Rectal smooth muscle tissue (tissue), 1 donor: ENCODE data around the gene SPSB1.

Source experiments
- H3K27ac ChIP-seq: one replicate; pipeline ENCODE4 v1.7.0; 2013; ENCODE audit warnings: low read depth, low read length, inconsistent platforms
- H3K27me3 ChIP-seq: one replicate; pipeline ENCODE4 v1.7.0; 2013; ENCODE audit warnings: low read length; ENCODE audit not compliant: control insufficient read depth, insufficient read depth
- H3K36me3 ChIP-seq: one replicate; pipeline ENCODE4 v1.7.0; 2013; ENCODE audit warnings: low read length; ENCODE audit not compliant: control insufficient read depth, insufficient read depth
- H3K4me1 ChIP-seq: one replicate; pipeline ENCODE4 v1.7.0; 2013; ENCODE audit warnings: low read length; ENCODE audit not compliant: control insufficient read depth, insufficient read depth
- H3K4me3 ChIP-seq: one replicate; pipeline ENCODE4 v1.7.0; 2013; ENCODE audit warnings: low read length
- H3K9ac ChIP-seq: one replicate; pipeline ENCODE4 v1.7.0; 2013; ENCODE audit warnings: low read length

Gene SPSB1

DNA sequence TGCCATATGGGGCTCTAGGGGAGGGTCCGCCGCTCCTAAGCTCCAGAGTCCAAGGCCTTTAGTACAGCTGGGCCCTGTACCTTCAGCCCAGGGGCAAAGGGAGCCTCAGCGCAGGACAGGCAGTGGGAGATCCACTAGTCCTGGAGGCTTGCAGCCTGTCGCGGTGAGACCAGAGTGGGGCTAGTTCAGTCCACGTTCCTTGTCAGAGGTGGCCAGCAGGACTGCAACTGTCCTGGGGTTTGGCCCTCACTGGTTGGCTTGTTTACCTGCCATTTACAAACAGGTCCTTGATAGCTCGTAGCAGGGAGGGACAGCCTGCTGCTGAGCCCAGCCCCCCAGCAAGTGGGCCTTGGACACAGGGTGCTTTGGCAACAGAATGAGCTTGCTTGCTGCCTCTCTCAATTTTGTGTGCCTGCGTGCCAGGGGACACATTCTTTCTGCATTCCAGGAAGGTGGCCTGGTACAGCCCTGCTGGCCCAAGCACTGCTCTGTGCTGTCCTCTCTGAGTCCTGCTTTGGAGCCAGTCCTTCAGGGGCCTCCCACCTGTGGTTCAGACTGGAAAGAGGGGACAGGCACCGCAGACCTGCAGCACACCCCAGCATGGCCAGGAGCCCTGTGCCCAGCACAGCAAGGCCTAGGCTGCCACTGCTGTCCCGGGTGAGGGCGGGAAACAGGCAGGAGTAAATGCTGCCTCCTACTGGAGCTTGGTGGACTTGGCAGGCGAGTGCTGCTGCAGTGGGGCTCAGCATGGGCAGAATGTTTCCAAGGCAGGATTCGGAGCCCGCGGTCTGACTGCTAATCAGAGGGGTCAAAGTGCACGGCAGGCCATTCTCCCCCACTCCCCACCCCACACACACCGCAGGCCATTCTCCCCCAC lies 42.9 kb upstream of the SPSB1 start:
- H3K4me1 ChIP-seq = peaks cover 29% of the 10 kb centered on the region
- H3K4me3 ChIP-seq = no peak overlapping the region
- no peaks in the 10 kb centered on the region for H3K27me3 ChIP-seq
- peak overlapping the region; percentile 51 for H3K27ac ChIP-seq
- peaks cover 12% of the 10 kb centered on the region for H3K36me3 ChIP-seq
- H3K9ac ChIP-seq = no peak overlapping the region

DNA sequence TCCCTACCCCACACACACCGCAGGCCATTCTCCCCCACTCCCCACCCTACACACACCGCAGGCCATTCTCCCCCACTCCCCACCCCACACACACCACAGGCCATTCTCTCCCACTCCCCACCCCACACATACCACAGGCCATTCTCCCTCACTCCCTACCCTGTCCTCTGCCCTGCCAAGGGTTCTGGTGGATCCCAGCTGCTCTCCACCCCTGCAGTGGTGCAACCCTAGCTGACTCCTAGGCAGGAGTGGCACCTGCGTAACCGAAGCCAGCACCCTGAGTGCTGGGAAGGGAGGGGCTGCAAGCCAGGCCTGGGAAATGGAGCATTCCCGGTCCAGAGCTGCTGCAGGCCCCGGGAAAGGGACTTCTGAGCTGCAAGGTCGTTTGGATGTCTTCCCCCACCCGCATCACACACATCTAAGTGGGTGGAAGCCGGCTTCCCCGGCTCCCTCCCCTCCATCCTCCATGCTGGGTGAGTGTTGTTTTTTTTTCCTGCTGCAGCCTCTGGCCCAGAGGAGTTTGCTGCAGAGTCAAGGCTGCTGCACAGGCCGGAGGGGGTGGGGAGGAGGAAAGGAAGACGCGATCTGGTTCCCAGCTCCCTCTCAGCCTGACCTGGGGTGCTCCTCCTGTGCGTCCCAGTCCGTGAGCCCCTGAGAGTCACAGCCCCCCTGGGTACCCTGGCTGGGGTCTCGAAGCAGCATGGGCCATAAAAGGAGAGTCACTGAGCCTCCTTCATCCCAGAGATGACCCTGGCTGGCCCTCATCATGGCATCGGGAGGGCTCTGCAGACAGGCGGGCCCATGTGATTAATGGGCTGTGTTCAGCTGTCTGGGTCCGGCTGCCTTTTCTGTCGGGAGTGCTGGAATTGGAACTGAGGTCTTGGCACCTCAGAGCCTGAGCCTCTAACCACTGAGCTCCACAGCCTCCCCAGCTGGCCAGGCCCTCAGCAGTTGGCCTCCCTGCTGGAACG lies 42.0 kb upstream of the SPSB1 start:
- no peaks in the 10 kb centered on the region for H3K27me3 ChIP-seq
- H3K36me3 ChIP-seq = peaks cover 12% of the 10 kb centered on the region
- H3K9ac ChIP-seq = no peak overlapping the region
- H3K4me1 ChIP-seq = peaks cover 29% of the 10 kb centered on the region
- peak overlapping the region; percentile 17 for H3K4me3 ChIP-seq
- peak overlapping the region; percentile 51 for H3K27ac ChIP-seq

DNA sequence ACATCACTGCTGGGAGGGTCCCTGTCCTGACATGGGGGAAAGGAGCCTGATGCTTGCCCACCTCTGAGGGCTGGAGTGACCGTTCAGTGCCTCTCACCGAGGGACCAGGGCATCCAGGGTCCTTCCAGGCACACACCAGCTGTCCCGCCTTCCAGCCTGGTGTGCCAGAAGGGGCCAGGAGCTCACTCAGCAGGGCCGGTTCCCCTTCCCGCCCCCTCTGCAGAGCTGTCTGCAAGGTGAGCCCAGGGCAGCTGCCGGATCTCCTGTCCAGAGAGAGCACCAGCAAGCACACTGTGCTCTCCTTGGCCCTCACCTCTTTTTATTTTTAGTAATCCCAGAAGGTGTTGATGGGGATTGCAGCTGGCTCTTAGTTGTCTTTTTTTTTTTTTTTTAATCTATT lies 41.2 kb upstream of the SPSB1 start:
- Histone ChIP-seq H3K36me3 (peaks cover 12% of the 10 kb centered on the region), H3K27ac (peak overlapping the region; percentile 51), H3K9ac (no peak overlapping the region), H3K4me1 (peaks cover 29% of the 10 kb centered on the region), H3K27me3 (no peaks in the 10 kb centered on the region), H3K4me3 (no peak overlapping the region)

DNA sequence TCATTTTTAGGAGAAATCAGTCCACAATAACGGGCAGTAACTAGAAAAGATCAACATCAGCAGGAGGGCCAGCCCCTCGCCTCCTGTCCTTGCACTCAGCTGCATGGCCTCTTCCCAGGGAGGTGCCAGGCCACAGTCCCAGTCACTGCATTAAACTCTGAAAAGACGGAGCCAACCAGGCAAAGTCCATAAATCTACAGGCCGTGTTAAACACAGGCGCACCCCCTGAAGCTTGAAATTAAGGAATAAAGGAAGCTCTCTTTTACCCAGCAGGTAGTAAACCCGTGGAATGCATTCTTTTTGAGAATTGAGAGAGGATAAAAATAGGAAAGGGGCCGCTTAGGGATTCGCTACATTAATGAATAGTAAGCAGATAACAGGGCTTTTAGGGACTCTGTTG lies 39.7 kb upstream of the SPSB1 start:
- peaks cover 29% of the 10 kb centered on the region for H3K4me1 ChIP-seq

DNA sequence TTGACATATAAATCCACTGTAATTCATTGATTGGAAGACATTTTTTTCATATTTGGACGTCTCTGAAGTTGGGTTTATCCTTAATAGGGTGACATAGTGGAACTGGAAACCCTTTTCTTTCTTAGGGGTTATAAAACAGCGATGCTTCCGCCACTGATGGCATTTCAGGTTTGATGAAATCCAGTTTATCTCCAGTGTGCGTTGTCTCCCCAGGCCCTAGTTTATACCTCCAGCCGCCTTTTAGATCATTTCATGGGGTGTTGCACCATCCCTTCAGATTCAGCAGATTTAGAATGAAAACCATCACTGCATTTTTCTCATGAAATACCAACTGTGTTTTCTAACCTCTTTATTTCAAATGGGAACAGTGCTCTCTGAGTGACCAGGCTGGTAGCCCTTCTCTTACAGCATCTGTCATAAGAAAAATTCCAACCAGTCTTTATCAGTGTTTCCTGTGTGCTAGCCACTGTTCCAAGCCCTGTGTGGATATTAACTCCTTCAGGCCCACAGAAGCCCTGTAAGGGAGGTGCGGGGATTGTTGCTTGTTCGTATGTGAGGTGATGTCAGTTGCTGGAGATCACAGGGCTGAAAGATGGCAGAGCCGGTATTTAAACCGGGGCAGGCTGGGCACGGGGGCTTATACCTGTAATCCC lies 39.1 kb upstream of the SPSB1 start:
- H3K27ac ChIP-seq = peak overlapping the region; percentile 62
- H3K9ac ChIP-seq = no peak overlapping the region
- peaks cover 7% of the 10 kb centered on the region for H3K36me3 ChIP-seq
- H3K27me3 ChIP-seq = no peaks in the 10 kb centered on the region
- no peak overlapping the region for H3K4me3 ChIP-seq
- peaks cover 29% of the 10 kb centered on the region for H3K4me1 ChIP-seq

More for the DNA sequence above, 39.7 kb upstream of the SPSB1 start:
- no peak overlapping the region for H3K4me3 ChIP-seq
- no peak overlapping the region for H3K9ac ChIP-seq
- H3K27ac ChIP-seq = peak overlapping the region; percentile 62
- peaks cover 7% of the 10 kb centered on the region for H3K36me3 ChIP-seq
- no peaks in the 10 kb centered on the region for H3K27me3 ChIP-seq

DNA sequence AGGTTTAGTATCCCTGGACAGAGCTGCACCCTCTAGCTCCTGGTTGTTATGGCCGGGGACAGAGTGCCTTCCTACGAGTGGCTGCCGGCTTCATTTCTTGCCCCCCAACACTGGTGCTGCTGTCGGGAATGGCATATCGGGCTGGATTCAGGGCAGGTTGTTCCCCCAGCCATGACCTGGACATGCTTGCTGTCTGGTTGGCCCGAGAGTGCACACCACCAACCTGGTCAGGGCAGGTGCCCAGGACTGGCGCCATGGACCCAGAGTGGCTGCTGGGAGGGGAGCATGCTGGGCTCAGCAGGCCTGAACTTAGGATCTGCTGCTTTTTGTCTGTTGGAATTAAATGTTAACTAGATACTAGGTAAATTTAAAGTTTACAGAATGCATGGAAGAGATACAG lies 36.4 kb upstream of the SPSB1 start:
- Histone ChIP-seq H3K9ac (no peak overlapping the region), H3K27me3 (no peaks in the 10 kb centered on the region), H3K27ac (peak overlapping the region; percentile 46), H3K4me3 (no peak overlapping the region), H3K36me3 (peaks cover 5% of the 10 kb centered on the region), H3K4me1 (peaks cover 15% of the 10 kb centered on the region)

- no peak overlapping the region for H3K9ac ChIP-seq
- H3K36me3 ChIP-seq = peaks cover 11% of the 10 kb centered on the region
- no peak overlapping the region for H3K4me3 ChIP-seq
- peaks cover 8% of the 10 kb centered on the region for H3K4me1 ChIP-seq
- H3K27me3 ChIP-seq = peaks cover 2% of the 10 kb centered on the region
- H3K27ac ChIP-seq = no peak overlapping the region
These were observed 34.8 kb upstream of the SPSB1 start for GRCh38 chr1:9257851-9258250.

DNA sequence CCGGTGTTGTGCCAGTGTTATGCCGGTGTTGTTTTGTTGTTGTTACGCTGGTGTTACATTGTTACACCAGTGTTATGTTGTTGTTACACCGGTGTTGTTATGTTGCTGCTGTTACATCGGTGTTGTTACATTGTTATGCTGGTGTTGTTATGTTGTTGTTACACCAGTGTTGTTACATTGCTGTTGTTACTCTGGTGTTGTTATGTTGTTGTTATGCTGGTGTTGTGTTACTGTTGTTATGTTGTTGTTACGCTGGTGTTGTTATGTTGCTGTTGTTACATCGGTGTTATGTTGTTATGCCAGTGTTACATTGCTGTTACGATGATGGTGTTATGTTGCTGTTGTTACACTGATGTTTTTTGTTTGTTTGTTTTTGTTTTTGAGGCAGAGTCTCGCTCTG lies 34.1 kb upstream of the SPSB1 start:
- no peak overlapping the region for H3K9ac ChIP-seq
- peaks cover 2% of the 10 kb centered on the region for H3K27me3 ChIP-seq
- H3K36me3 ChIP-seq = peaks cover 12% of the 10 kb centered on the region
- H3K4me3 ChIP-seq = no peak overlapping the region
- H3K4me1 ChIP-seq = peaks cover 2% of the 10 kb centered on the region
- no peak overlapping the region for H3K27ac ChIP-seq

DNA sequence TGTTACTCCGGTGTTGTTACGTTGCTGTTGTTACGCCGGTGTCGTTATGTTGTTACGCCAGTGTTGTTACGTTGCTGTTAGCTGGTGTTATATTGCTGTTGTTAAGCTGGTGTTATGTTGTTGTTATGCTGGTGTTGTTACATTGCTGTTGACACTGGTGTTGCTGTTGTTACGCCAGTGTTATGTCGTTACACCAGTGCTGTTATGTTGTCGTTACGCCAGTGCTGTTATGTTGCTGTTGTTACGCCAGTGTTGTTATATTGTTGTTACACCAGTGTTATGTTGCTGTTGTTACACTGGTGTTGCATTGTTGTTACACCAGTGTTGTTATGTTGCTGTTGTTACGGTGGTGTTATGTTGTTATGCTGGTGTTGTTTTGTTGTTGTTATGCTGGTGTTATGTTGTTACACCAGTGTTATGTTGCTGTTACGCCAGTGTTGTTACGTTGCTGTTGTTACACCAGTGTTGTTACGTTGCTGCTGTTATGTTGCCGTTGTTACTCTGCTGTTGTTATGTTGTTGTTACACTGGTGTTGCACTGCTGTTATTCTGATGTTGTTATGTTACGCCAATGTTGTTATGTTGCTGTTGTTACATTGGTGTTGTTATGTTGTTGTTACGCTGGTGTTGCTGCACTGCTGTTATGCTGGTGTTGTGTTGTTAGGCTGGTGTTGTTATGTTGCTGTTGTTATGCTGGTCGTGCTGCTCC lies 32.5 kb upstream of the SPSB1 start:
- Histone ChIP-seq H3K36me3 (peaks cover 26% of the 10 kb centered on the region), H3K4me1 (no peaks in the 10 kb centered on the region), H3K9ac (no peak overlapping the region), H3K4me3 (no peak overlapping the region), H3K27me3 (peaks cover 2% of the 10 kb centered on the region), H3K27ac (no peak overlapping the region)

DNA sequence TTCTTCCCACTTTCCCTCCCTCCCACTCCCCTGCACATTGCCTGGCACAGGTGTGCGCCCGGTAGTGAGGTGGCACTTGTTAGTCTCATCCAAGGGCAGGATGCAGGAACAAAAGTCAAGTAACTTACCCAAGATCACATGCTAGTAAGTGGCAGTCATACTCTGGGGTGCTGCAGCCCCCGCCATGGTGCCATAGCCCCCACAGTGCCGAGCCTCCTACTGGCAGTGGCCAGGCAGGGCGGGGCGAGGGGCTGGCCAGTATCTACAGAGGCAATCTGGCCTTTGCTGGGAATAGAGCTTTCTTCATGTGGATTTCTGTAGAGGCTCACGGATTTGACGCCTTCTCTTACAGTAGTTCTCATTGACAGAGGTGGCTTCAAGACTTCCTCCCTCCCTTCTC lies 31.2 kb upstream of the SPSB1 start:
- no peak overlapping the region for H3K27ac ChIP-seq
- peaks cover under 1% of the 10 kb centered on the region for H3K4me1 ChIP-seq
- H3K4me3 ChIP-seq = no peak overlapping the region
- H3K9ac ChIP-seq = no peak overlapping the region
- H3K36me3 ChIP-seq = peaks cover 26% of the 10 kb centered on the region
- H3K27me3 ChIP-seq = peaks cover 2% of the 10 kb centered on the region

DNA sequence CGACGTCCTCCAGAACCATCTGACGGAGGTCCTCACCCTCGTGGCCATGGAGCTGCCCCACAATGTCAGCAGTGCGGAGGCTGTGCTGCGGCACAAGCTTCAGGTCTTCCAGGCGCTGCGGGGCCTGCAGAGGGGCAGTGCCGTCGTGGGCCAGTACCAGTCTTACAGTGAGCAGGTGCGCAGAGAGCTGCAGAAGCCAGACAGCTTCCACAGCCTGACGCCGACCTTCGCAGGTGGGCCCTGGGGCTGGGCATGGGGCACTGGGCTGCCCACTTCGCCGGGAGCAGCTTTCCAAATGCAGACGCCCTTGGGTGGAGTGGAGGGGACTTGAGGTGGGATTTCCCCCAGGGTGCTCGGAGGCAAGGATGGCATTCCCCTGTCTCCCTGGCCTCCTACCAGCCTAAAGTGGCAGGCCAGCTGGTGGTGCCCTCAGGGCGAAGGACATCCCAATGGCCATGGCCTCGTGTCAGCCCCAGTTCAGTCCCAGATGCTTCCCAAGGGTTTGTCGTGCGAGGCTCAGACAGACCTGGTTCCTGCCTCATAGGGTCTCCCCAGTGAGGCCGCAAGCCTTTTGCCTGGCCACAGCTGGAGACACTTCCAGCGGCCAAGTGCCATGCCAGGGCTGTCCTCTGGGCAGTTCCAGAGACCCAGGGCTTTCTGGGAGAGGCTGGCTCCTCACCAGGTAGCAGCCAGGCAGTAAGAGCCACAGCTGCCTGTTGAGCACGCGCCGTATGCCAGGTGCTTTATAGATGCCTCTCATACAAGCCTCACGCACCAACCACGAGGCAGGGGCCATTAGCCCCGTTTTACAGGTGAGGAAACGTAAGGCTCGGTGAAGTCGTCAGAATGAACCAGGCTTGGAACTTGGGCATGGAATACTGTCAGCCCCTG lies 30.4 kb upstream of the SPSB1 start:
- Histone ChIP-seq H3K4me1 (peaks cover 4% of the 10 kb centered on the region), H3K4me3 (no peak overlapping the region), H3K36me3 (peaks cover 26% of the 10 kb centered on the region), H3K9ac (no peak overlapping the region), H3K27ac (no peak overlapping the region), H3K27me3 (peaks cover 2% of the 10 kb centered on the region)
